ENCODE results near the gene CSE1L.

Gene CSE1L, protein sequence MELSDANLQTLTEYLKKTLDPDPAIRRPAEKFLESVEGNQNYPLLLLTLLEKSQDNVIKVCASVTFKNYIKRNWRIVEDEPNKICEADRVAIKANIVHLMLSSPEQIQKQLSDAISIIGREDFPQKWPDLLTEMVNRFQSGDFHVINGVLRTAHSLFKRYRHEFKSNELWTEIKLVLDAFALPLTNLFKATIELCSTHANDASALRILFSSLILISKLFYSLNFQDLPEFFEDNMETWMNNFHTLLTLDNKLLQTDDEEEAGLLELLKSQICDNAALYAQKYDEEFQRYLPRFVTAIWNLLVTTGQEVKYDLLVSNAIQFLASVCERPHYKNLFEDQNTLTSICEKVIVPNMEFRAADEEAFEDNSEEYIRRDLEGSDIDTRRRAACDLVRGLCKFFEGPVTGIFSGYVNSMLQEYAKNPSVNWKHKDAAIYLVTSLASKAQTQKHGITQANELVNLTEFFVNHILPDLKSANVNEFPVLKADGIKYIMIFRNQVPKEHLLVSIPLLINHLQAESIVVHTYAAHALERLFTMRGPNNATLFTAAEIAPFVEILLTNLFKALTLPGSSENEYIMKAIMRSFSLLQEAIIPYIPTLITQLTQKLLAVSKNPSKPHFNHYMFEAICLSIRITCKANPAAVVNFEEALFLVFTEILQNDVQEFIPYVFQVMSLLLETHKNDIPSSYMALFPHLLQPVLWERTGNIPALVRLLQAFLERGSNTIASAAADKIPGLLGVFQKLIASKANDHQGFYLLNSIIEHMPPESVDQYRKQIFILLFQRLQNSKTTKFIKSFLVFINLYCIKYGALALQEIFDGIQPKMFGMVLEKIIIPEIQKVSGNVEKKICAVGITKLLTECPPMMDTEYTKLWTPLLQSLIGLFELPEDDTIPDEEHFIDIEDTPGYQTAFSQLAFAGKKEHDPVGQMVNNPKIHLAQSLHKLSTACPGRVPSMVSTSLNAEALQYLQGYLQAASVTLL

DNA sequence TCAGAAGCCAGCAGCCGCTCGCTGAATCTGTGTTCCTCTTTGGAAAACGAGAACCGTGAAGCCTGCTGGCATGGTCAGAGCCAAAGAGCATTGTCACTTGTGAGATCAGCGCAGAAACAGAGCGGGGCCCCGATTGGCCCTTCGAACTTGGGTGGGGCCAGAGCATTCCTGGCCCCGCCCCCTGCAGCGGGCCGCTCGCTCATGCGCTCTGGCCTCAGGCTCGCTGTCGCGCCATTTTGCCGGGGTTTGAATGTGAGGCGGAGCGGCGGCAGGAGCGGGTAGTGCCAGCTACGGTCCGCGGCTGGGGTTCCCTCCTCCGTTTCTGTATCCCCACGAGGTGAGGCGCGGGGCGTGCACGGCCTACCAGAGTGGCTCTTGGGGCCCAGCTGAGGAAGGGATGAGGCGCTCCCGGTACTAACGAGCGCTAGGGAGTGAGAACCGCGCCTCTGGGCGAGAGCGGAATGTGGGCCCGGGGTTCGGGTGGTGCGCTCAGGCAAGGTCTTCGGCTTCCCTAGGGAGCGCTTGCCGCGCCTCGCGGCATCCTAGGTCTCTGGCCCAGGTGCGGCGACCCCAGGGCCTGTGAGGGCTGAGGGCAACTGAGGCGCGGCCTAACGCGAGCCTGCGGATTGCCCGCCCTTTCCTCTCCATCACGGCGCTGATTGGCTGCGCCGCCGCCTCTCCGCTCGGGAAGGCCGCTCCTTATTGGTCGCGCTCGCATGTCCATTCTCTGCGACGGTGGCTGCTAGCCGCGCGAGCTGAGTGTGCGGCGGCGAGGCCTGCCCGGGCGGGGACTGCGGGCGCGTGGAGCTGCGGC is at the start of gene CSE1L:
CSE1L (plus strand) TSS at position 226 of the 814 bp plus-strand sequence. CDS start 12,152 bp downstream, outside the sequence.
- ChIA-PET POLR2A (interaction anchor here (0.7 to 2.5 kb wide), 17 partner anchors 8 to 378 kb away, joined by 3 to 27 read pairs (median 4); no protein-coding TSS in a partner anchor), CTCF (no interaction called here)
- TF ChIP-seq BHLHE40 (IDR thresholded peaks at IDR 0.05; ENCODE audit: borderline replicate concordance) = no peak
- no peak for TF ChIP-seq SP1 (IDR thresholded peaks at IDR 0.05)
- no peak for TF ChIP-seq ZNF384 (IDR thresholded peaks at IDR 0.05)
- TF ChIP-seq ELF4 (IDR thresholded peaks at IDR 0.05) = peak; percentile 66; the same call in 1 of the 2 replicates
- TF ChIP-seq NFRKB (IDR thresholded peaks at IDR 0.05) = peak; percentile 56; the same call in 1 of the 2 replicates
- no peak for TF ChIP-seq FOXK2 (IDR thresholded peaks at IDR 0.05)
- no peak for TF ChIP-seq CTBP1 (IDR thresholded peaks at IDR 0.05; ENCODE audit: borderline replicate concordance)
- no peak for TF ChIP-seq ARNT (IDR thresholded peaks at IDR 0.05)
- TF ChIP-seq, protein P1, sequence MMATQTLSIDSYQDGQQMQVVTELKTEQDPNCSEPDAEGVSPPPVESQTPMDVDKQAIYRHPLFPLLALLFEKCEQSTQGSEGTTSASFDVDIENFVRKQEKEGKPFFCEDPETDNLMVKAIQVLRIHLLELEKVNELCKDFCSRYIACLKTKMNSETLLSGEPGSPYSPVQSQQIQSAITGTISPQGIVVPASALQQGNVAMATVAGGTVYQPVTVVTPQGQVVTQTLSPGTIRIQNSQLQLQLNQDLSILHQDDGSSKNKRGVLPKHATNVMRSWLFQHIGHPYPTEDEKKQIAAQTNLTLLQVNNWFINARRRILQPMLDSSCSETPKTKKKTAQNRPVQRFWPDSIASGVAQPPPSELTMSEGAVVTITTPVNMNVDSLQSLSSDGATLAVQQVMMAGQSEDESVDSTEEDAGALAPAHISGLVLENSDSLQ (IDR thresholded peaks at IDR 0.05) = peak; percentile 98
- TF ChIP-seq TARDBP (IDR thresholded peaks at IDR 0.05) = no peak
- no peak for TF ChIP-seq SUZ12 (IDR thresholded peaks at IDR 0.05)
- TF ChIP-seq HDGF (IDR thresholded peaks at IDR 0.05; ENCODE audit: borderline replicate concordance) = no peak
- no peak for TF ChIP-seq FOXA1 (IDR thresholded peaks at IDR 0.05)
- no peak; the same call in 1 of the 2 replicates for TF ChIP-seq L3MBTL2 (conservative IDR thresholded peaks at IDR 0.05)
- no peak for TF ChIP-seq LEF1 (IDR thresholded peaks at IDR 0.05; ENCODE audit: borderline replicate concordance)
- peak; percentile 97 for DNase-seq (ENCODE audit: extremely low spot score)

DNA sequence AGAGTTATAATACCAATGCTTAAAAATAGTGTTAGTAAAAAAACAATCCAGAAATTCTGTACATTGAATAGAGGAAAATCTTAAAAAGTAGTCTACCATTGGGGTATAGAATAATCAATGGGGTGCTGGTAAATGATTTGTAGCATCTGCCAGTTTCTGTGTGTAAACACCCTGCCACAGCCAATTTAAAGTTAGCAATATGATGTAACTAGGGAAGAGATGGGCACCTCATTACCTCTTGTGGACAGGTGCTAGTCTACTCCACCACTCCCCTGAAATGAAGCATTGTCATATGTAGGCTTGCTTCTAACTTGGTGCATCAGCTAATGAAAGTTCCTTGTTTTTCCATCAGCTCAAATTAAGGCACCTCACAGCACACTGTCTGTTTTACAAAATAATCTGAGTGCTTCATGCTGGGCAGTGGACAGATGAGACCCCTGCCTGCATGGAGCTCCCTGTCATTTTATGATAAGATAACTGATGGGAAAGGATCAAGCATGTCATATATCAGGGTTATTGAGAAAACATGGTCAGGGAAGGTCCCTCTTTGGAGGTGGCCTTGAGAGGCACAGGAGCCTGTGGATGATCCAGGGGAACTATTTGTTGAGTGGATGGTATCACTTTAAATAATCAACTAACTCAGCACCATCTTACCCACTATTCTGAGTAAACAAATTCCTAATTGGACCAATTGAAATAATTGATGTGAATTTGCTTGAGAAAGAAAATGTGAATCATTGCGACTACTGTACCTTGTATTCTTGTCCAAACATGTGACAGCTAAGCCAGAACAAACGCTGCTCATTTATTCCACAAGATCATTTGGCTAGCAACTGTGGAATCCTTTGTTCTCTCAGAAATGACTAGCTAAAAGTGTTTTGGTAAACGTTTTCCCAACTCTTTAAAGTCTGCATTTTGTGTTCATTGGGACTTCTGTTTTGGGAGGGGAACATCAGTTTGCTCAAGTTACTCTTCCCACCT is 45.9 kb upstream of the CSE1L start:
- no peak for DNase-seq (ENCODE audit: extremely low spot score)
- no peak for TF ChIP-seq SUZ12 (IDR thresholded peaks at IDR 0.05)
- no peak for TF ChIP-seq HDGF (IDR thresholded peaks at IDR 0.05; ENCODE audit: borderline replicate concordance)
- no peak for TF ChIP-seq L3MBTL2 (conservative IDR thresholded peaks at IDR 0.05)
- TF ChIP-seq NFRKB (IDR thresholded peaks at IDR 0.05) = no peak
- TF ChIP-seq FOXM1 (IDR thresholded peaks at IDR 0.05; ENCODE audit: borderline replicate concordance) = no peak
- TF ChIP-seq TARDBP (IDR thresholded peaks at IDR 0.05) = no peak
- TF ChIP-seq ARNT (IDR thresholded peaks at IDR 0.05) = no peak
- no peak for TF ChIP-seq FOXA1 (IDR thresholded peaks at IDR 0.05)
- no peak for TF ChIP-seq BHLHE40 (IDR thresholded peaks at IDR 0.05; ENCODE audit: borderline replicate concordance)
- TF ChIP-seq ZNF384 (IDR thresholded peaks at IDR 0.05) = no peak
- TF ChIP-seq, protein P1 (IDR thresholded peaks at IDR 0.05) = no peak
- no peak for TF ChIP-seq LEF1 (IDR thresholded peaks at IDR 0.05; ENCODE audit: borderline replicate concordance)
- TF ChIP-seq CTBP1 (IDR thresholded peaks at IDR 0.05; ENCODE audit: borderline replicate concordance) = no peak
- TF ChIP-seq SP1 (IDR thresholded peaks at IDR 0.05) = no peak
- CTCF ChIA-PET = no interaction called here
- POLR2A ChIA-PET = no interaction called here

DNA sequence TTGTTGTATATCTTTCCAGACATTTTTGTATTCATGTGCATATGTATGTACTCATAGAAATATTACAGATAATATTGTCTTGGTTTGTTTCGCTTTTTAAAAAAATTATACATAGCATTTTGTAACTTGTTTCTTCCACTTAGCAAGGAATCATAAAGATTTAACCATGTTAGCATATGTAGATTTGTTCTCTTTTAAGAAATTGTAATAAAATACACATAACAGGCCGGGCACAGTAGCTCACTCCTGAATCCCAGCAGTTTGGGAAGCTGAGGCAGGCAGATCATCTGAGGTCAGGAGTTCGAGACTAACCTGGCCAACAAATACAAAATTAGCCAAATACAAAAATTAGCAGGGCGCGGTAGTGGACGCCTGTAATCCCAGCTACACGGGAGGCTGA is 44.4 kb upstream of the CSE1L start:
- CTCF ChIA-PET = no interaction called here
- POLR2A ChIA-PET = no interaction called here
- no peak for DNase-seq (ENCODE audit: extremely low spot score)
- no peak for TF ChIP-seq ARNT (IDR thresholded peaks at IDR 0.05)
- TF ChIP-seq SUZ12 (IDR thresholded peaks at IDR 0.05) = no peak
- no peak for TF ChIP-seq SP1 (IDR thresholded peaks at IDR 0.05)
- no peak for TF ChIP-seq LEF1 (IDR thresholded peaks at IDR 0.05; ENCODE audit: borderline replicate concordance)
- no peak for TF ChIP-seq CTBP1 (IDR thresholded peaks at IDR 0.05; ENCODE audit: borderline replicate concordance)
- no peak for TF ChIP-seq L3MBTL2 (conservative IDR thresholded peaks at IDR 0.05)
- no peak for TF ChIP-seq FOXM1 (IDR thresholded peaks at IDR 0.05; ENCODE audit: borderline replicate concordance)
- no peak for TF ChIP-seq ZNF384 (IDR thresholded peaks at IDR 0.05)
- TF ChIP-seq, protein P1 (IDR thresholded peaks at IDR 0.05) = no peak
- no peak for TF ChIP-seq ELF4 (IDR thresholded peaks at IDR 0.05)
- TF ChIP-seq HDGF (IDR thresholded peaks at IDR 0.05; ENCODE audit: borderline replicate concordance) = no peak
- no peak for TF ChIP-seq TARDBP (IDR thresholded peaks at IDR 0.05)
- no peak for TF ChIP-seq NFRKB (IDR thresholded peaks at IDR 0.05)
- TF ChIP-seq BHLHE40 (IDR thresholded peaks at IDR 0.05; ENCODE audit: borderline replicate concordance) = no peak
- no peak for TF ChIP-seq FOXK2 (IDR thresholded peaks at IDR 0.05)
- no peak for TF ChIP-seq FOXA1 (IDR thresholded peaks at IDR 0.05)

Measured in HEK293T (cell line).